ENCODE results near the gene DIAPH3. TPM values are rescaled to one million over a fixed set of nuclear protein-coding genes. Genes with fewer than 3 reads are reported as not detected.

Gene DIAPH3

Small RNA genes within 50 kb of the gene (small RNA-seq; reads per million reads assigned to genes)
- not detected for gene RN7SL375P (ENCODE audit: insufficient read depth)
- gene RNY4P28 (ENCODE audit: insufficient read depth) = not detected
